Amniotic epithelial cell (primary cell): ENCODE measurements around the gene IFI27.

Experiments used
- DNase-seq: peaks from one replicate; pipeline ENCODE4 v3.0.0-alpha.2; 2010; ENCODE audit warnings: low read depth

Gene IFI27

GRCh38 chr14:94102768-94103482, 7.6 kb upstream of the IFI27 start:
- no peak for DNase-seq

GRCh38 chr14:94103554-94104150, 6.9 kb upstream of the IFI27 start:
- DNase-seq: no peak

- no peak for DNase-seq
Observed at GRCh38 chr14:94104731-94105130, 5.8 kb upstream of the IFI27 start.

- no peak for DNase-seq
Observed at GRCh38 chr14:94109915-94110250, 653 bp upstream of the IFI27 start.

- no peak for DNase-seq
Observed at GRCh38 chr14:94111276-94112095, 950 bp downstream of the IFI27 start.

GRCh38 chr14:94112513-94113063, 2.1 kb downstream of the IFI27 start:
- no peak for DNase-seq

GRCh38 chr14:94113073-94113472, 2.5 kb downstream of the IFI27 start:
- DNase-seq: no peak

GRCh38 chr14:94113490-94113889, 3.0 kb downstream of the IFI27 start:
- DNase-seq: no peak

GRCh38 chr14:94113908-94114588, 3.5 kb downstream of the IFI27 start:
- DNase-seq: no peak

- DNase-seq: no peak
Observed at GRCh38 chr14:94114589-94115057, 4.1 kb downstream of the IFI27 start.

GRCh38 chr14:94115058-94115591, 4.6 kb downstream of the IFI27 start:
- DNase-seq: no peak

GRCh38 chr14:94115631-94116030, 5.1 kb downstream of the IFI27 start:
- DNase-seq: no peak

GRCh38 chr14:94116701-94117100, 6.2 kb downstream of the IFI27 start:
- no peak for DNase-seq

- DNase-seq: no peak
Observed at GRCh38 chr14:94117856-94118255, 7.3 kb downstream of the IFI27 start.

GRCh38 chr14:94119071-94119470, 8.5 kb downstream of the IFI27 start:
- DNase-seq: no peak

- no peak for DNase-seq
Observed at GRCh38 chr14:94120667-94121340, 10.3 kb downstream of the IFI27 start.

- DNase-seq: no peak
Observed at GRCh38 chr14:94121485-94121884, 10.9 kb downstream of the IFI27 start.

GRCh38 chr14:94122438-94122837, 11.9 kb downstream of the IFI27 start:
- DNase-seq: no peak

- no peak for DNase-seq
Observed at GRCh38 chr14:94123296-94123695, 12.8 kb downstream of the IFI27 start.

GRCh38 chr14:94123868-94124267, 13.3 kb downstream of the IFI27 start:
- DNase-seq: no peak
